PC-3 (cell line): ENCODE measurements around the gene NECAB2. TPM values are rescaled to one million over a fixed set of nuclear protein-coding genes. Genes with fewer than 3 reads are reported as not detected.
A peak's percentile ranks its signal among the peaks of the same experiment; 100 is the strongest.

Experiments used
- ATAC-seq: fragments of 200-7000 bp; cut with Tn5 transposase; 2 replicates; pipeline ENCODE4 v1.9.1; 2020; ENCODE audit warnings: mild to moderate bottlenecking, moderate library complexity
- BruUV-seq: library from RNA; stranded (reverse); fragments of 400-500 nt; replicated peaks from 2 replicates; lab custom pipeline; 2021; lab: Mats Ljungman, UMichigan
- CTCF ChIA-PET: fragments of 300-600 bp; sonication (Branson Sonifier 250); formaldehyde crosslinking; loops from one replicate; lab custom pipeline; 2022; ENCODE audit warnings: antibody characterized with exemption; lab: Charles Lee
- POLR2A ChIA-PET: fragments of 300-600 bp; sonication (Branson Sonifier 250); formaldehyde crosslinking; loops from one replicate; lab custom pipeline; 2022; ENCODE audit warnings: antibody characterized with exemption; ENCODE audit not compliant: unreplicated experiment; lab: Charles Lee
- DNase-seq: peaks from one replicate; pipeline ENCODE4 v3.0.0-alpha.2; 2015
- H2AFZ ChIP-seq: fragments of 300-600 bp; sonication (generic); 2 replicates; pipeline ENCODE4 v1.6.0; 2016; ENCODE audit warnings: antibody characterized with exemption, low read length
- H3F3A ChIP-seq: fragments of 300-600 bp; sonication (generic); one replicate; pipeline ENCODE4 v1.6.0; 2017; ENCODE audit warnings: antibody characterized with exemption, low read length, control low read depth, mild to moderate bottlenecking; ENCODE audit not compliant: unreplicated experiment
- H3K27ac ChIP-seq: fragments of 300-600 bp; sonication (generic); 2 replicates; pipeline ENCODE4 v1.5.1; 2016; ENCODE audit warnings: mild to moderate bottlenecking, low read length
- H3K27me3 ChIP-seq: fragments of 300-600 bp; sonication (generic); 2 replicates; pipeline ENCODE4 v1.6.1; 2016; ENCODE audit warnings: low read length, mixed read lengths
- H3K36me3 ChIP-seq: fragments of 300-600 bp; sonication (generic); 2 replicates; pipeline ENCODE4 v1.6.1; 2016; ENCODE audit warnings: low read depth, mixed run types, low read length, mixed read lengths
- H3K4me1 ChIP-seq: fragments of 300-600 bp; sonication (generic); 2 replicates; pipeline ENCODE4 v1.5.1; 2016; ENCODE audit warnings: low read length; ENCODE audit not compliant: insufficient read depth
- H3K4me2 ChIP-seq: fragments of 300-600 bp; sonication (generic); 2 replicates; pipeline ENCODE4 v1.6.0; 2016; ENCODE audit warnings: low read length
- H3K4me3 ChIP-seq: fragments of 300-600 bp; sonication (generic); 2 replicates; pipeline ENCODE4 v1.5.1; 2016; ENCODE audit warnings: mild to moderate bottlenecking, low read length, mixed read lengths
- H3K79me2 ChIP-seq: fragments of 300-600 bp; sonication (generic); 2 replicates; pipeline ENCODE4 v1.6.1; 2017; ENCODE audit warnings: low read length, mixed read lengths
- H3K9ac ChIP-seq: fragments of 300-600 bp; sonication (generic); 2 replicates; pipeline ENCODE4 v1.6.0; 2016; ENCODE audit warnings: mild to moderate bottlenecking, low read length
- H3K9me2 ChIP-seq: fragments of 300-600 bp; sonication (generic); replicated peaks from 2 replicates; pipeline ENCODE4 v1.6.1; 2016; ENCODE audit warnings: mixed run types, low read length, mixed read lengths
- H3K9me3 ChIP-seq: fragments of 300-600 bp; sonication (generic); 2 replicates; pipeline ENCODE4 v1.6.1; 2016; ENCODE audit warnings: low read length, mixed read lengths
- H4K20me1 ChIP-seq: fragments of 300-600 bp; sonication (generic); 2 replicates; pipeline ENCODE4 v1.6.1; 2016; ENCODE audit warnings: low read length, mixed read lengths
- EZH2 ChIP-seq: fragments of 300-600 bp; sonication (generic); IDR thresholded peaks from one replicate; pipeline ENCODE4 v1.6.1; 2017; ENCODE audit warnings: antibody characterized with exemption, mild to moderate bottlenecking, low read length; ENCODE audit not compliant: unreplicated experiment
- EZH2phosphoT487 ChIP-seq: fragments of 300-600 bp; sonication (generic); IDR thresholded peaks from 2 replicates; pipeline ENCODE4 v1.6.1; 2018; ENCODE audit warnings: mild to moderate bottlenecking, antibody characterized with exemption, low read length, borderline replicate concordance
- intact Hi-C: fragments of 100-400 bp; cut with micrococcal nuclease; formaldehyde crosslinking; loops from 2 replicates; pipeline ENCODE4 v1.9.0; 2023
- total RNA-seq: library from RNA; depleted of rRNA; stranded (reverse); fragments of >200 nt; gene quantifications from 2 replicates; pipeline ENCODE4 v1.2.3, GENCODE V29; 2014
- TF ChIP-seq, protein P1 (sequence below): fragments of 300-600 bp; sonication (generic); conservative IDR thresholded peaks from 2 replicates; pipeline ENCODE4 v1.5.1; 2017; ENCODE audit warnings: antibody characterized with exemption, low read depth, mild to moderate bottlenecking, low read length

NECAB2 gene
- total RNA-seq, 1 experiment from 2014 or later, result 0.22 TPM

GRCh38 chr16:83992624-83993023 lies 24.6 kb downstream of the NECAB2 start:
- Histone ChIP-seq H3K9ac (no peak overlapping the region), H4K20me1 (no peaks in the 10 kb centered on the region), H3K27me3 (peaks cover 19% of the 10 kb centered on the region), H3K36me3 (no peaks in the 10 kb centered on the region), H3K27ac (no peak overlapping the region), H3K4me3 (no peak overlapping the region), H3K9me3 (no peaks in the 10 kb centered on the region), H2AFZ (no peak overlapping the region; the same call in 1 of the 2 replicates), H3K9me2 (no peaks in the 10 kb centered on the region), H3F3A (no peaks in the 10 kb centered on the region), H3K79me2 (no peaks in the 10 kb centered on the region), H3K4me2 (no peak overlapping the region), H3K4me1 (no peaks in the 10 kb centered on the region; the same call in 1 of the 2 replicates)
- no TSS peak for BruUV-seq
- intact Hi-C loops, result no loop called here
- TF ChIP-seq EZH2 (no peak), EZH2phosphoT487 (no peak)
- TF ChIP-seq, protein P1, sequence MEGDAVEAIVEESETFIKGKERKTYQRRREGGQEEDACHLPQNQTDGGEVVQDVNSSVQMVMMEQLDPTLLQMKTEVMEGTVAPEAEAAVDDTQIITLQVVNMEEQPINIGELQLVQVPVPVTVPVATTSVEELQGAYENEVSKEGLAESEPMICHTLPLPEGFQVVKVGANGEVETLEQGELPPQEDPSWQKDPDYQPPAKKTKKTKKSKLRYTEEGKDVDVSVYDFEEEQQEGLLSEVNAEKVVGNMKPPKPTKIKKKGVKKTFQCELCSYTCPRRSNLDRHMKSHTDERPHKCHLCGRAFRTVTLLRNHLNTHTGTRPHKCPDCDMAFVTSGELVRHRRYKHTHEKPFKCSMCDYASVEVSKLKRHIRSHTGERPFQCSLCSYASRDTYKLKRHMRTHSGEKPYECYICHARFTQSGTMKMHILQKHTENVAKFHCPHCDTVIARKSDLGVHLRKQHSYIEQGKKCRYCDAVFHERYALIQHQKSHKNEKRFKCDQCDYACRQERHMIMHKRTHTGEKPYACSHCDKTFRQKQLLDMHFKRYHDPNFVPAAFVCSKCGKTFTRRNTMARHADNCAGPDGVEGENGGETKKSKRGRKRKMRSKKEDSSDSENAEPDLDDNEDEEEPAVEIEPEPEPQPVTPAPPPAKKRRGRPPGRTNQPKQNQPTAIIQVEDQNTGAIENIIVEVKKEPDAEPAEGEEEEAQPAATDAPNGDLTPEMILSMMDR, result no peak
- POLR2A ChIA-PET, result no interaction called here
- DNase-seq (peak; percentile 20), ATAC-seq (no peak)
- CTCF ChIA-PET, result interaction anchor here (0.5 kb wide), 1 partner anchor 39 kb away, joined by 3 read pairs; no protein-coding TSS in a partner anchor

GRCh38 chr16:83994087-83994486 lies 26.0 kb downstream of the NECAB2 start:
- Histone ChIP-seq H3K9ac (no peak overlapping the region), H3K27me3 (peaks cover 5% of the 10 kb centered on the region), H3K27ac (no peak overlapping the region), H3K36me3 (no peaks in the 10 kb centered on the region), H2AFZ (no peak overlapping the region), H3K4me3 (no peak overlapping the region), H3K79me2 (no peaks in the 10 kb centered on the region), H3K9me2 (no peaks in the 10 kb centered on the region), H3K4me2 (no peak overlapping the region), H3F3A (no peaks in the 10 kb centered on the region), H4K20me1 (no peaks in the 10 kb centered on the region), H3K9me3 (no peaks in the 10 kb centered on the region), H3K4me1 (no peaks in the 10 kb centered on the region; the same call in 1 of the 2 replicates)
- ChIA-PET POLR2A (no interaction called here), CTCF (no interaction called here)
- DNase-seq (peak; percentile 61), ATAC-seq (no peak)
- no peak for TF ChIP-seq EZH2
- intact Hi-C loops, result no loop called here
- BruUV-seq, result no TSS peak

- H3K4me1 ChIP-seq, result no peaks in the 10 kb centered on the region; the same call in 1 of the 2 replicates
- no peak overlapping the region for H3K9ac ChIP-seq
- no peaks in the 10 kb centered on the region for H3K9me3 ChIP-seq
- no peak overlapping the region for H2AFZ ChIP-seq
- ATAC-seq, result no peak
- ChIA-PET CTCF (no interaction called here), POLR2A (no interaction called here)
- no peak for DNase-seq
- H3K4me2 ChIP-seq, result no peak overlapping the region
- no peaks in the 10 kb centered on the region for H4K20me1 ChIP-seq
- no peak overlapping the region for H3K4me3 ChIP-seq
- intact Hi-C loops, result no loop called here
- H3K79me2 ChIP-seq, result no peaks in the 10 kb centered on the region
- no peaks in the 10 kb centered on the region for H3K36me3 ChIP-seq
- H3K27ac ChIP-seq, result no peak overlapping the region
- BruUV-seq, result no TSS peak
- TF ChIP-seq, protein P1, result no peak
- H3K9me2 ChIP-seq, result no peaks in the 10 kb centered on the region
- no peaks in the 10 kb centered on the region; the same call in 1 of the 2 replicates for H3K27me3 ChIP-seq
- H3F3A ChIP-seq, result no peaks in the 10 kb centered on the region
Measured at GRCh38 chr16:83994703-83995102, 26.7 kb downstream of the NECAB2 start.
